Activated T-cell treated with anti-CD3 and anti-CD28 coated beads for 1 hour (primary cell): Measurements from ENCODE around the gene MYBPH.

Source experiments
- DNase-seq: peaks from one replicate; pipeline ENCODE4 v3.0.0-alpha.2; 2020; ENCODE audit warnings: low read depth

Gene MYBPH

GRCh38 chr1:203128716-203129500 is 46.7 kb downstream of the MYBPH start:
- DNase-seq = no peak

GRCh38 chr1:203128431-203128715 is 47.3 kb downstream of the MYBPH start:
- no peak for DNase-seq

GRCh38 chr1:203127666-203128430 is 47.8 kb downstream of the MYBPH start, which contains the start of gene ADORA1:
TSS of gene ADORA1 (plus strand) at chr1:203127726. CDS start at chr1:203128842, 1,116 bp downstream.
- DNase-seq = no peak

GRCh38 chr1:203126866-203127665 is 48.6 kb downstream of the MYBPH start:
- no peak for DNase-seq

- no peak for DNase-seq
Observed at GRCh38 chr1:203126151-203126865, 49.3 kb downstream of the MYBPH start.

GRCh38 chr1:203124546-203125317 is 50.9 kb downstream of the MYBPH start:
- no peak for DNase-seq

- DNase-seq = no peak
Observed at GRCh38 chr1:203124011-203124410, 51.6 kb downstream of the MYBPH start.

- no peak for DNase-seq
Observed at GRCh38 chr1:203122159-203122558, 53.5 kb downstream of the MYBPH start.

- no peak for DNase-seq
Observed at GRCh38 chr1:203121186-203122015, 54.2 kb downstream of the MYBPH start.

- no peak for DNase-seq
Observed at GRCh38 chr1:203120325-203121153, 55.1 kb downstream of the MYBPH start.
